HepG2 (cell line): Measurements from ENCODE around the gene TMEM209.
"Not testable (repeated sequence)": the region's sequence is repeated elsewhere in the genome, so short reads cannot be mapped to it uniquely, and the experiment has no call there.

Source experiments
- FOXP1 ChIP-seq, 2 experiments: fragments of 450-650 bp in 1 of 2; IDR thresholded peaks; 2 replicates each; pipeline ENCODE4 v1.6.1; 2017 to 2018; ENCODE audit warnings: antibody characterized with exemption in 1 of 2
- POLR2AphosphoS5 ChIP-seq: IDR thresholded peaks from 2 replicates; pipeline ENCODE4 v1.6.1; 2012; ENCODE audit warnings: low read depth, low read length
- ZNF33A ChIP-seq: sonication (generic); formaldehyde crosslinking; IDR thresholded peaks from 2 replicates; pipeline ENCODE4 v1.5.1; 2020; ENCODE audit warnings: missing genetic modification reagents, mild to moderate bottlenecking, moderate library complexity, borderline replicate concordance

- TF ChIP-seq ZNF33A (CRISPR knock-in tag); POLR2AphosphoS5; FOXP1 (IDR thresholded peaks at IDR 0.05); FOXP1 (CRISPR knock-in tag; IDR thresholded peaks at IDR 0.05): not testable (repeated sequence)
These were observed 20.9 kb downstream of the TMEM209 start for GRCh38 chr7:130184349-130184748.
